ENCODE results near the gene EID2.

Gene EID2

DNA sequence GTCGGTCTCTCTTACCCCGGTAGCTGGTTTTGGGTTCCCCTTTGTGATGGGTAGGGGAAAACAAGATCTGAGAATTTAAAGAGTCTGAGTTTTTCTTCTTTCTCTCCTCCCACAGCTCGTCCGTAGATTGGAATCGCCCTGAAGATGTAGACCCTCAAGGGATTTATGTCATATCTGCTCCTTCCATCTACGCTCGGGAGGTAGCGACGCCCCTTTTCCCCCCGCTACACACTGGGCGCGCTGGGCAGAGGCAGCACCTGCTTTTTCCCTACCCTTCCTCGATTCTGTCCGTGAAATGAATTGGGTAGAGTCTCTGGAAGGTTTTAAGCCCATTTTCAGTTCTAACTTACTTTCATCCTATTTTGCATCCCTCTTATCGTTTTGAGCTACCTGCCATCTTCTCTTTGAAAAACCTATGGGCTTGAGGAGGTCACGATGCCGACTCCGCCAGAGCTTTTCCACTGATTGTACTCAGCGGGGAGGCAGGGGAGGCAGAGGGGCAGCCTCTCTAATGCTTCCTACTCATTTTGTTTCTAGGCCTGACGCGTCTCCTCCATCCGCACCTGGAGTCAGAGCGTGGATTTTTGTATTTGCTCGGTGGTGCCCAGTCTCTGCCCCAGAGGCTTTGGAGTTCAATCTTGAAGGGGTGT lies 32.1 kb downstream of the EID2 start:
- ATAC-seq (ENCODE audit: low read depth) (no peak), DNase-seq (ENCODE audit: low spot score) (no peak)
- TF ChIP-seq, protein P1, sequence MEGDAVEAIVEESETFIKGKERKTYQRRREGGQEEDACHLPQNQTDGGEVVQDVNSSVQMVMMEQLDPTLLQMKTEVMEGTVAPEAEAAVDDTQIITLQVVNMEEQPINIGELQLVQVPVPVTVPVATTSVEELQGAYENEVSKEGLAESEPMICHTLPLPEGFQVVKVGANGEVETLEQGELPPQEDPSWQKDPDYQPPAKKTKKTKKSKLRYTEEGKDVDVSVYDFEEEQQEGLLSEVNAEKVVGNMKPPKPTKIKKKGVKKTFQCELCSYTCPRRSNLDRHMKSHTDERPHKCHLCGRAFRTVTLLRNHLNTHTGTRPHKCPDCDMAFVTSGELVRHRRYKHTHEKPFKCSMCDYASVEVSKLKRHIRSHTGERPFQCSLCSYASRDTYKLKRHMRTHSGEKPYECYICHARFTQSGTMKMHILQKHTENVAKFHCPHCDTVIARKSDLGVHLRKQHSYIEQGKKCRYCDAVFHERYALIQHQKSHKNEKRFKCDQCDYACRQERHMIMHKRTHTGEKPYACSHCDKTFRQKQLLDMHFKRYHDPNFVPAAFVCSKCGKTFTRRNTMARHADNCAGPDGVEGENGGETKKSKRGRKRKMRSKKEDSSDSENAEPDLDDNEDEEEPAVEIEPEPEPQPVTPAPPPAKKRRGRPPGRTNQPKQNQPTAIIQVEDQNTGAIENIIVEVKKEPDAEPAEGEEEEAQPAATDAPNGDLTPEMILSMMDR (IDR thresholded peaks at IDR 0.05; ENCODE audit: poor library complexity, severe bottlenecking), result no peak
- Histone ChIP-seq H3K36me3 (ENCODE audit: low read depth) (no peaks in the 10 kb centered on the region), H3K9me3 (ENCODE audit: severe bottlenecking) (no peaks in the 10 kb centered on the region), H3K27me3 (ENCODE audit: insufficient read depth, poor library complexity, severe bottlenecking) (no peaks in the 10 kb centered on the region), H3K4me1 (ENCODE audit: insufficient read depth, poor library complexity, severe bottlenecking) (no peaks in the 10 kb centered on the region), H3K4me3 (ENCODE audit: severe bottlenecking) (peak overlapping the region; percentile 69), H3K27ac (ENCODE audit: poor library complexity, severe bottlenecking) (no peak overlapping the region)

GRCh38 chr19:39506944-39507714 lies 32.8 kb downstream of the EID2 start:
- no peaks in the 10 kb centered on the region for H3K4me1 ChIP-seq (ENCODE audit: insufficient read depth, poor library complexity, severe bottlenecking)
- H3K9me3 ChIP-seq (ENCODE audit: severe bottlenecking), result no peaks in the 10 kb centered on the region
- H3K27me3 ChIP-seq (ENCODE audit: insufficient read depth, poor library complexity, severe bottlenecking), result no peaks in the 10 kb centered on the region
- DNase-seq (ENCODE audit: low spot score), result no peak
- TF ChIP-seq, protein P1 (IDR thresholded peaks at IDR 0.05; ENCODE audit: poor library complexity, severe bottlenecking), result no peak
- no peak overlapping the region for H3K27ac ChIP-seq (ENCODE audit: poor library complexity, severe bottlenecking)
- H3K4me3 ChIP-seq (ENCODE audit: severe bottlenecking), result peak overlapping the region; percentile 69
- peak; percentile 79 for ATAC-seq (ENCODE audit: low read depth)
- no peaks in the 10 kb centered on the region for H3K36me3 ChIP-seq (ENCODE audit: low read depth)

DNA sequence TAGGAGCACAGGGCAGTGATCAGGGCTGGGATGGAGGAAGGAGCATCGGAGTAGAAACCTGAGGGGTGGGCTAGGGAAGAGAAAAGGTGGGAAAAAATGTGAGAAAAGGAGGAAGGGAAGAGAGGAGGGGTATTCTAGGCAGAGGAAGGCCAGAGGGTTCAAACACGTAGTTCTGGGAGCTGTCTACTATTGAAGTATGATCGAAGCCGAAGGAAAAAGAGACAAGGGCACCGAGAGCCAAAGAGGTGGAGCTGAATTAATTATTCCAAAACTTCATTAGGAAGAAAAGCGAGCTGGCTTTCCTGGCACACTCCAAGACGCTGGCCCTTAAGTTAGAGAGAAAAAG lies 33.4 kb downstream of the EID2 start:
- no peaks in the 10 kb centered on the region for H3K4me1 ChIP-seq (ENCODE audit: insufficient read depth, poor library complexity, severe bottlenecking)
- no peak for DNase-seq (ENCODE audit: low spot score)
- H3K27ac ChIP-seq (ENCODE audit: poor library complexity, severe bottlenecking), result no peak overlapping the region
- H3K4me3 ChIP-seq (ENCODE audit: severe bottlenecking), result peak overlapping the region; percentile 69
- no peaks in the 10 kb centered on the region for H3K9me3 ChIP-seq (ENCODE audit: severe bottlenecking)
- no peaks in the 10 kb centered on the region for H3K27me3 ChIP-seq (ENCODE audit: insufficient read depth, poor library complexity, severe bottlenecking)
- TF ChIP-seq, protein P1 (IDR thresholded peaks at IDR 0.05; ENCODE audit: poor library complexity, severe bottlenecking), result no peak
- H3K36me3 ChIP-seq (ENCODE audit: low read depth), result no peaks in the 10 kb centered on the region
- ATAC-seq (ENCODE audit: low read depth), result no peak

- DNase-seq (ENCODE audit: low spot score) (no peak), ATAC-seq (ENCODE audit: low read depth) (0 out of 3 replicates have a peak, but pooled peaks have one; percentile 4)
Measured at GRCh38 chr19:39502640-39503417, 37.1 kb downstream of the EID2 start.

More at GRCh38 chr19:39502640-39503417, 37.1 kb downstream of the EID2 start:
- Histone ChIP-seq H3K27me3 (ENCODE audit: insufficient read depth, poor library complexity, severe bottlenecking) (peaks cover 26% of the 10 kb centered on the region), H3K4me3 (ENCODE audit: severe bottlenecking) (no peak overlapping the region), H3K27ac (ENCODE audit: poor library complexity, severe bottlenecking) (no peak overlapping the region), H3K36me3 (ENCODE audit: low read depth) (no peaks in the 10 kb centered on the region), H3K9me3 (ENCODE audit: severe bottlenecking) (no peaks in the 10 kb centered on the region), H3K4me1 (ENCODE audit: insufficient read depth, poor library complexity, severe bottlenecking) (no peaks in the 10 kb centered on the region)
- TF ChIP-seq, protein P1 (IDR thresholded peaks at IDR 0.05; ENCODE audit: poor library complexity, severe bottlenecking), result peak; percentile 87
